Astrocyte of the cerebellum (primary cell): ENCODE measurements around the gene EIF2B4.

Experiments
- DNase-seq: peaks from one replicate; pipeline ENCODE4 v3.0.0-alpha.2; 2011; ENCODE audit warnings: low read depth
- H3K4me3 ChIP-seq: 2 replicates; pipeline ENCODE4 v1.5.1; 2011; ENCODE audit warnings: mild to moderate bottlenecking, low read depth, low read length, moderate library complexity
- in situ Hi-C: cut with HindIII; loops from 2 replicates; pipeline ENCODE4 v1.10.0; 2017; ENCODE audit warnings: low sequenced_read_pairs
- TF ChIP-seq, protein P1 (sequence below): IDR thresholded peaks from 2 replicates; pipeline ENCODE4 v1.5.1; 2012; ENCODE audit warnings: low read length, low read depth, moderate library complexity, mild to moderate bottlenecking; ENCODE audit errors: missing control alignments

Gene EIF2B4

DNA sequence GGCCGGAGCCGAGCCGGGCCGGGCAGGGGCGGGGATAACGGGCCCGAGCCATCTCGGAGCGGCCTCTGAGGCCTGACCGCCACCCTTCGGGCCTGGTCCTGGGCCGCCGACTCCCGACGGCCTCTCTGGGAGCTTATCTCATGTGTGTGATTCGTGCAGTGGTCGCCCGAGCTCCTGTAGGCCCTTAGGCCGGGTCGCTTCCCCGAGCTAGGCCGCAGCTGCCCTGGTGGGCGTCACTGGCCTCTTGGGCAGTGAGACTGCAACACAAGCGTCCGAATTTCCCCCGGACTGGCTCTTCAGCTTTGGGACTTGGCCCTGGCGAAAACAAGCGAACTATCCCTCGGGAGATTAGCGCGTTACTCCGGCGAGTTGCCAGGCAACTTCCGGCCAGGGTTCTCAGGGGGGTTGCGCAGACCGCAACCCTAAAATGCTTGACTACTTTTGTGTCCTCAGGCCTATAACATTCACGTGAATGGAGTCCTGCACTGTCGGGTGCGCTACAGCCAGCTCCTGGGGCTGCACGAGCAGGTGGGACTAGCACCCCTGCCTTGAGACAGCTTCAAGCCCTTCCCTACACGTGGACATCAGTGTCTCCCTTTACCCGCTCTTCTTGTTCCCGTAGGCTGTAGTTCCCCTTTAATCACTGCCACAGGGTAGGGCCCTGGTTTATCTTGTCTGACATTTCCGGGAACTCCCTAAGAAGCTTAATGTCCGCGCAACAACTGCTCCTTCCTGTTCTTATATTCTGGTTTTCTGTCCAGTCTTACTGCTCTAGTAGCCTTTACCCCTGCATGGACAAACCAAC, 880 bp upstream of the EIF2B4 start:
- TF ChIP-seq, protein P1, sequence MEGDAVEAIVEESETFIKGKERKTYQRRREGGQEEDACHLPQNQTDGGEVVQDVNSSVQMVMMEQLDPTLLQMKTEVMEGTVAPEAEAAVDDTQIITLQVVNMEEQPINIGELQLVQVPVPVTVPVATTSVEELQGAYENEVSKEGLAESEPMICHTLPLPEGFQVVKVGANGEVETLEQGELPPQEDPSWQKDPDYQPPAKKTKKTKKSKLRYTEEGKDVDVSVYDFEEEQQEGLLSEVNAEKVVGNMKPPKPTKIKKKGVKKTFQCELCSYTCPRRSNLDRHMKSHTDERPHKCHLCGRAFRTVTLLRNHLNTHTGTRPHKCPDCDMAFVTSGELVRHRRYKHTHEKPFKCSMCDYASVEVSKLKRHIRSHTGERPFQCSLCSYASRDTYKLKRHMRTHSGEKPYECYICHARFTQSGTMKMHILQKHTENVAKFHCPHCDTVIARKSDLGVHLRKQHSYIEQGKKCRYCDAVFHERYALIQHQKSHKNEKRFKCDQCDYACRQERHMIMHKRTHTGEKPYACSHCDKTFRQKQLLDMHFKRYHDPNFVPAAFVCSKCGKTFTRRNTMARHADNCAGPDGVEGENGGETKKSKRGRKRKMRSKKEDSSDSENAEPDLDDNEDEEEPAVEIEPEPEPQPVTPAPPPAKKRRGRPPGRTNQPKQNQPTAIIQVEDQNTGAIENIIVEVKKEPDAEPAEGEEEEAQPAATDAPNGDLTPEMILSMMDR = no peak
- no peak for DNase-seq
- in situ Hi-C loops = no loop called here
- H3K4me3 ChIP-seq = peak overlapping the region; percentile 96

DNA sequence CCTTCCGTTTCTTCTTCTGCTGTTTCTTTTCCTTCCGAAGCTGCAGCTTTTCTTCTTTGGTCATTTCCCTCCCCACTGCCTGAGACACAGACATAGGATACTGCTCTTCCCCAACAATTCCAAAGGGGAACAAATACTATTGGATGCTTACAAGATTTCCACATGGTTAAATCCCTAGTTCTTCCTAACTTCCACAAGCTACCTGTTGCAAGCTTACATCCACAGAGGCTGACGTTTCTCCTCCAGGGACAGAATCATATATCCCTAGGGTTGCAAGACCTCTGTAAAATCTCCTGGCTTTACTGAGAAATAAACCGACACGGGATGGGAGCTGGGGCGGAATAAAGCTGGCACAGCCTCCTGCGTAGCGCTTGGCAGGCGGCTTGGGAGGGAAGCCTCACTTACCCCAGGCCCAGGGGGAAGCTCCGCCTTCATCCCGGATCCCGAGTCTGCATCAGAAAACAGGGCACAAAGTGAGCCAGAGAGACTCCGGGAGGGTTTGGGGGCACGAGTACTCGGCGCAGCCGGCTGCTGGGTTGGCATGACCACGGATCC, 590 bp downstream of the EIF2B4 start:
- peak overlapping the region; percentile 96 for H3K4me3 ChIP-seq
- no peak for DNase-seq
- TF ChIP-seq, protein P1 = no peak
- in situ Hi-C loops = no loop called here

DNA sequence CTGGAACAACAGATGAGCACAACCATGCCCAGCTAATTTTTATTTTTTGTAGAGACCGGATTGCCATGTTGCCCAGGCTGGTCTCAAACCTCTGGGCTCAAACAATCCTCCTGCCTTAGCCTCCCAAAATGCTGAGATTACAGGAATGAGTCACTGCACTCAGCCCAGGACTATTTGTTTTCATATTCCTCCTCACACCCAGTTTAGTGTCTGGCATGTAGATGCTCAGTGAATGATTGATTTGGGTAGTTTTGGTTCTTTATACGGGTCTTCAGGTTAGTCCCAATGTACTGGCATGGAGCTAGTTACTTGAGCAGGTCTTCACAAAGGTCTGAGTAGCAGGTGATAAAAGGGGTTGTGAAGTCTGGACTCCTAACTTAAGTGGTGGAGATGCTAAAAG, 6.2 kb downstream of the EIF2B4 start:
- in situ Hi-C loops = no loop called here
- DNase-seq = no peak
- H3K4me3 ChIP-seq = no peak overlapping the region
- TF ChIP-seq, protein P1 = no peak

GRCh38 chr2:27362678-27363420, 7.3 kb downstream of the EIF2B4 start:
- TF ChIP-seq, protein P1 = no peak
- in situ Hi-C loops = no loop called here
- no peak overlapping the region for H3K4me3 ChIP-seq
- DNase-seq = no peak

GRCh38 chr2:27356382-27357181, 13.6 kb downstream of the EIF2B4 start, which contains the start of gene GTF3C2:
GTF3C2 (minus strand) TSS chr2:27356764; CDS start chr2:27343554, 13,210 bp downstream.
- TF ChIP-seq, protein P1 = no peak
- peak within 1 kb of the TSS; percentile 99 for H3K4me3 ChIP-seq
- in situ Hi-C loops = no loop called here
- peak; percentile 98 for DNase-seq

- peak overlapping the region; percentile 99 for H3K4me3 ChIP-seq
- no peak for DNase-seq
- TF ChIP-seq, protein P1 = no peak
- in situ Hi-C loops = no loop called here
Measured at GRCh38 chr2:27356056-27356381, 14.1 kb downstream of the EIF2B4 start.
